Measurements from ENCODE around the gene LRRC42.

GRCh38 chr1:53938136-53938830, 7.9 kb upstream of the LRRC42 start:
- no peak for TF ChIP-seq CTCF (IDR thresholded peaks at IDR 0.05)
- no peak for TF ChIP-seq EZH2 (IDR thresholded peaks at IDR 0.05)
- TF ChIP-seq EZH2phosphoT487 (IDR thresholded peaks at IDR 0.05): no peak
